Left renal cortex interstitium (tissue), 4 donors: ENCODE measurements around the gene AGT. TPM values are rescaled to one million over a fixed set of nuclear protein-coding genes. Genes with fewer than 3 reads are reported as not detected.

ENCODE experiments used
- polyA plus RNA-seq, 4 donors: library from polyadenylated mRNA; unstranded; fragments of 120-200 nt; gene quantifications; one replicate each; pipeline ENCODE4 v1.2.1, GENCODE V29; 2013; ENCODE audit not compliant: insufficient read length in 4 of 4

AGT gene
- polyA plus RNA-seq, 4 donors, result 16.2 to 46.6 (median 34.7) TPM

Other genes with a start within 250 kb of the AGT start
- gene COG2, start 71.6 kb downstream of the AGT start, polyA plus RNA-seq, result 10 to 100 TPM; 29.8 to 40.4 (median 35.0) TPM
- 1 to 10 TPM in 2 of 4 donors, under 1 TPM in 2; 0.32 to 2.6 (median 1.3) TPM for gene CAPN9, start 33.3 kb upstream of the AGT start, polyA plus RNA-seq
- 100 to 1,000 TPM in 1 of 4 donors, 10 to 100 TPM in 3; 85.6 to 102 (median 87.2) TPM for gene C1orf198, start 154.4 kb upstream of the AGT start, polyA plus RNA-seq